ENCODE measurements around the gene PDCD4. TPM values are rescaled to one million over a fixed set of nuclear protein-coding genes. Genes with fewer than 3 reads are reported as not detected.

Gene PDCD4
- total and polyA plus RNA-seq, 2 donors (not counting 3 experiments of a cell fraction or from before 2014, with no cell fraction given): 14.4 to 47.9 TPM

DNA sequence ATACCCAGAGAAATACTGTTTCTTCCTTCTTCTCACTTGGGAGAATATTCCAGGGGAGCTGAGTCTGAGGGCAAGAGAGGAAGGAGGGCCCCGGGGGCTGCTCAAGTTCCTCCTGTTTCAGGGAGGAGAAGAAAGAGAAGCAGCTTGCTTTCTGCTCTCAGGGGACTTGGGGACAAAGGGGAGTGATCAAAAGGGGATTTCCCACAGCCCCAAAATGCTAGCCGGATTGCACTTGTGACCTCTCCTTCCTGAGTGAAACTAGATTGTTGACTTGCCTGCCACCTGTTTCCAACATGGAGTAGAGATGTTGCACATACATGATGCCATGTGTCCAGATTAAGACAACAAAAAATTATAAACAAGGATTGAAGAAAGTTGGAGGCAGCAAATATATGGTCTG is 28.7 kb upstream of the PDCD4 start:
- H3K36me3 ChIP-seq (ENCODE audit: control insufficient read depth in 2 of 2, extremely low read depth in 1 of 2, insufficient read depth in 2 of 2, low read length in 2 of 2): no peaks in the 10 kb centered on the region
- H3K9ac ChIP-seq (replicated peaks; ENCODE audit: extremely low read depth, insufficient read depth, low read length): no peak overlapping the region
- ChIA-PET CTCF (interaction anchor here (0.9 kb wide), 2 partner anchors 16 to 97 kb away, joined by 3 to 4 read pairs; no protein-coding TSS in a partner anchor), POLR2A (no interaction called here)
- no peaks in the 10 kb centered on the region for H3K4me1 ChIP-seq (ENCODE audit: control insufficient read depth, extremely low read depth, insufficient read depth, low read length)
- no peak overlapping the region for H3K27ac ChIP-seq (ENCODE audit: insufficient read depth, low read depth, low read length)
- H2AFZ ChIP-seq (ENCODE audit: low read depth, low read length): no peak overlapping the region
- no TSS peak for BruUV-seq (replicated peaks)
- no peak overlapping the region for H3K4me3 ChIP-seq (replicated peaks in 1 of 3; ENCODE audit: insufficient read depth in 1 of 3, low read depth in 1 of 3, low read length in 3 of 3)
- H3K79me2 ChIP-seq (ENCODE audit: control insufficient read depth, insufficient read depth, low read length): no peaks in the 10 kb centered on the region
- FAIRE-seq: no peak
- no peak for DNase-seq (ENCODE audit: low read depth, low spot score)
- no peaks in the 10 kb centered on the region for H3K9me3 ChIP-seq (replicated peaks; ENCODE audit: control insufficient read depth, insufficient read depth, low read length)
- no peaks in the 10 kb centered on the region for H3K9me1 ChIP-seq (replicated peaks; ENCODE audit: control insufficient read depth, extremely low read depth, insufficient read depth, low read length)
- H3K27me3 ChIP-seq (ENCODE audit: control insufficient read depth in 2 of 2, insufficient read depth in 2 of 2, low read length in 2 of 2): no peaks in the 10 kb centered on the region
- no peaks in the 10 kb centered on the region for H4K20me1 ChIP-seq (replicated peaks; ENCODE audit: control insufficient read depth, extremely low read depth, insufficient read depth, low read length)
- intact Hi-C loops (cut with micrococcal nuclease): no loop called here
- no peak overlapping the region for H3K4me2 ChIP-seq (ENCODE audit: insufficient read depth, low read length)
- no peak for TF ChIP-seq FOS (IDR thresholded peaks at IDR 0.05; ENCODE audit: borderline replicate concordance, insufficient read depth, low read length)
- dilution Hi-C loops (cut with MboI; ENCODE audit: extremely low pct_ligation_motif_present, low sequenced_read_pairs): no loop called here

- no peaks in the 10 kb centered on the region for H3K9me1 ChIP-seq (replicated peaks; ENCODE audit: control insufficient read depth, extremely low read depth, insufficient read depth, low read length)
- FAIRE-seq (no peak), DNase-seq (ENCODE audit: low read depth, low spot score) (no peak)
- no peak overlapping the region for H3K4me3 ChIP-seq (replicated peaks in 1 of 3; ENCODE audit: insufficient read depth in 1 of 3, low read depth in 1 of 3, low read length in 3 of 3)
- no peaks in the 10 kb centered on the region for H3K36me3 ChIP-seq (ENCODE audit: control insufficient read depth in 2 of 2, extremely low read depth in 1 of 2, insufficient read depth in 2 of 2, low read length in 2 of 2)
- no peaks in the 10 kb centered on the region for H3K27me3 ChIP-seq (ENCODE audit: control insufficient read depth in 2 of 2, insufficient read depth in 2 of 2, low read length in 2 of 2)
- no peaks in the 10 kb centered on the region for H4K20me1 ChIP-seq (replicated peaks; ENCODE audit: control insufficient read depth, extremely low read depth, insufficient read depth, low read length)
- H3K4me1 ChIP-seq (ENCODE audit: control insufficient read depth, extremely low read depth, insufficient read depth, low read length): no peaks in the 10 kb centered on the region
- no peak overlapping the region for H3K9ac ChIP-seq (replicated peaks; ENCODE audit: extremely low read depth, insufficient read depth, low read length)
- POLR2A ChIA-PET: no interaction called here
- TF ChIP-seq POLR2A (IDR thresholded peaks at IDR 0.05; ENCODE audit: low read depth, low read length): no peak
- no peak for TF ChIP-seq FOS (IDR thresholded peaks at IDR 0.05; ENCODE audit: borderline replicate concordance, insufficient read depth, low read length)
- no peak for TF ChIP-seq EZH2 (IDR thresholded peaks at IDR 0.05; ENCODE audit: borderline replicate concordance, low read depth, low read length, severe bottlenecking)
- TF ChIP-seq, protein P1, sequence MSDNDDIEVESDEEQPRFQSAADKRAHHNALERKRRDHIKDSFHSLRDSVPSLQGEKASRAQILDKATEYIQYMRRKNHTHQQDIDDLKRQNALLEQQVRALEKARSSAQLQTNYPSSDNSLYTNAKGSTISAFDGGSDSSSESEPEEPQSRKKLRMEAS (IDR thresholded peaks at IDR 0.05; ENCODE audit: insufficient read depth, insufficient read length): no peak
- TF ChIP-seq MYC (IDR thresholded peaks at IDR 0.05; ENCODE audit: low read depth, low read length): no peak
- TF ChIP-seq POLR2AphosphoS5 (IDR thresholded peaks at IDR 0.05; ENCODE audit: insufficient read depth, low read depth, low read length): no peak
- TF ChIP-seq, protein P2, sequence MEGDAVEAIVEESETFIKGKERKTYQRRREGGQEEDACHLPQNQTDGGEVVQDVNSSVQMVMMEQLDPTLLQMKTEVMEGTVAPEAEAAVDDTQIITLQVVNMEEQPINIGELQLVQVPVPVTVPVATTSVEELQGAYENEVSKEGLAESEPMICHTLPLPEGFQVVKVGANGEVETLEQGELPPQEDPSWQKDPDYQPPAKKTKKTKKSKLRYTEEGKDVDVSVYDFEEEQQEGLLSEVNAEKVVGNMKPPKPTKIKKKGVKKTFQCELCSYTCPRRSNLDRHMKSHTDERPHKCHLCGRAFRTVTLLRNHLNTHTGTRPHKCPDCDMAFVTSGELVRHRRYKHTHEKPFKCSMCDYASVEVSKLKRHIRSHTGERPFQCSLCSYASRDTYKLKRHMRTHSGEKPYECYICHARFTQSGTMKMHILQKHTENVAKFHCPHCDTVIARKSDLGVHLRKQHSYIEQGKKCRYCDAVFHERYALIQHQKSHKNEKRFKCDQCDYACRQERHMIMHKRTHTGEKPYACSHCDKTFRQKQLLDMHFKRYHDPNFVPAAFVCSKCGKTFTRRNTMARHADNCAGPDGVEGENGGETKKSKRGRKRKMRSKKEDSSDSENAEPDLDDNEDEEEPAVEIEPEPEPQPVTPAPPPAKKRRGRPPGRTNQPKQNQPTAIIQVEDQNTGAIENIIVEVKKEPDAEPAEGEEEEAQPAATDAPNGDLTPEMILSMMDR (IDR thresholded peaks at IDR 0.05; ENCODE audit: extremely low read depth in 1 of 2, insufficient read depth in 1 of 2, low read depth in 1 of 2, low read length in 2 of 2): no peak
- TF ChIP-seq JUN (IDR thresholded peaks at IDR 0.05; ENCODE audit: borderline replicate concordance, insufficient read depth, insufficient read length, low read depth): no peak
- TF ChIP-seq GATA2 (IDR thresholded peaks at IDR 0.05; ENCODE audit: insufficient read depth, insufficient read length, low read depth, low read length): no peak
- dilution Hi-C loops (cut with MboI; ENCODE audit: extremely low pct_ligation_motif_present, low sequenced_read_pairs): no loop called here
- no peaks in the 10 kb centered on the region for H3K9me3 ChIP-seq (replicated peaks; ENCODE audit: control insufficient read depth, insufficient read depth, low read length)
- no TSS peak for BruUV-seq (replicated peaks)
- CTCF ChIA-PET: interaction anchor here (0.9 kb wide), 2 partner anchors 16 to 98 kb away, joined by 3 to 4 read pairs; no protein-coding TSS in a partner anchor
- no peak overlapping the region for H3K4me2 ChIP-seq (ENCODE audit: insufficient read depth, low read length)
- intact Hi-C loops (cut with micrococcal nuclease): no loop called here
- H2AFZ ChIP-seq (ENCODE audit: low read depth, low read length): no peak overlapping the region
- H3K27ac ChIP-seq (ENCODE audit: insufficient read depth, low read depth, low read length): no peak overlapping the region
- H3K79me2 ChIP-seq (ENCODE audit: control insufficient read depth, insufficient read depth, low read length): no peaks in the 10 kb centered on the region
Measured at GRCh38 chr10:110843796-110844616, 27.7 kb upstream of the PDCD4 start.

Data from endothelial cell of umbilical vein (primary cell).